Epithelial cell of alveolus of lung (primary cell): ENCODE data around the gene NSMCE1. TPM values are rescaled to one million over a fixed set of nuclear protein-coding genes. Genes with fewer than 3 reads are reported as not detected.

Experiments
- total RNA-seq: library from RNA; depleted of rRNA; stranded (reverse); fragments of >200 nt; gene quantifications from 2 replicates; pipeline ENCODE4 v1.2.1, GENCODE V29; 2015

NSMCE1 gene, protein sequence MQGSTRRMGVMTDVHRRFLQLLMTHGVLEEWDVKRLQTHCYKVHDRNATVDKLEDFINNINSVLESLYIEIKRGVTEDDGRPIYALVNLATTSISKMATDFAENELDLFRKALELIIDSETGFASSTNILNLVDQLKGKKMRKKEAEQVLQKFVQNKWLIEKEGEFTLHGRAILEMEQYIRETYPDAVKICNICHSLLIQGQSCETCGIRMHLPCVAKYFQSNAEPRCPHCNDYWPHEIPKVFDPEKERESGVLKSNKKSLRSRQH
- total RNA-seq = 87.1 and 99.7 TPM in 2 replicates

DNA sequence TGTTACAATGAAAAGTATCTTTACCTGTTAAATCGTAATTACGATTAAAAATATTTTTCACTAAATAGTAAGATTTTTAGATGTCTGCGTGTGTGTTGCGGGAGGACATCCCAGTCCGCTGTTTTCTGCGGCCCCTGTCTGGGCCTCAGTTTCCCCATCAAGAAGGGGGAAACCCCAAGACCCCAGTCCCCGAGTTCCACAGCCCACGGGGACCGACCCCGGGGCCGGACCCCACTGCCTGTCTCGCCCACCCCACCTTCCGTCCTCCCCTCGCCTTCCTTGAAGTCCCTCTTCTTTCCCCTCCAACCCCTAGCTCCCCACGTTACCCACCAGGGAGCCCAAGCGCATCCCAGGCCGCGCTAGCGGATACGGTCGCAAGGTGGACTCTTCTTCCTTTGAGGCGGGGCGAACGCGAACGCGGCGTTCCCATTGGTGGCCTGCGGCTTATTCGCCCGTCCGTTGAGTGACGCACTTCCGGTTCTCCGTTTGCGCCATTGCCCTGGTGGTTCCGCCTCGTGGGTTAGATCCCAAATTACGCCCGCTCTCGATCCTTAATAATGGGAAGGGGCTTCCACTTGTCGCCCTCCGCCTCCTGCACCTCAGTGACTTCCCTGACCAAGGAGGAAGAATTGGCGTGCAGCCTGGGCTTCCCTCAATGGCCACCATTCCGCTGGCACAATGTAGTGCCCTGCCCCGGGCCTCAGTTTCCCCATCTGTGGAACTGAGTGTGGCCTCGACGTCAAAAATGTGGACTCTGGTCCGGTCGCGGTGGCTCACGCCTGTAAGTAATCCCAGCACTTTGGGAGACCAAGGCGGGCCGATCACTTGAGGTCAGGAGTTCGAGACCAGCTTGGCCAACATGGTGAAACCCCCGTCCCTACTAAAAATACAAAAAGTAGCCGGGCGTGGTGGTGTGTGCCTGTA is at the start of gene NSMCE1:
Gene NSMCE1, minus strand, starts transcription at position 397 of the 924 bp plus-strand sequence. CDS start 11,202 bp downstream, outside the sequence.

DNA sequence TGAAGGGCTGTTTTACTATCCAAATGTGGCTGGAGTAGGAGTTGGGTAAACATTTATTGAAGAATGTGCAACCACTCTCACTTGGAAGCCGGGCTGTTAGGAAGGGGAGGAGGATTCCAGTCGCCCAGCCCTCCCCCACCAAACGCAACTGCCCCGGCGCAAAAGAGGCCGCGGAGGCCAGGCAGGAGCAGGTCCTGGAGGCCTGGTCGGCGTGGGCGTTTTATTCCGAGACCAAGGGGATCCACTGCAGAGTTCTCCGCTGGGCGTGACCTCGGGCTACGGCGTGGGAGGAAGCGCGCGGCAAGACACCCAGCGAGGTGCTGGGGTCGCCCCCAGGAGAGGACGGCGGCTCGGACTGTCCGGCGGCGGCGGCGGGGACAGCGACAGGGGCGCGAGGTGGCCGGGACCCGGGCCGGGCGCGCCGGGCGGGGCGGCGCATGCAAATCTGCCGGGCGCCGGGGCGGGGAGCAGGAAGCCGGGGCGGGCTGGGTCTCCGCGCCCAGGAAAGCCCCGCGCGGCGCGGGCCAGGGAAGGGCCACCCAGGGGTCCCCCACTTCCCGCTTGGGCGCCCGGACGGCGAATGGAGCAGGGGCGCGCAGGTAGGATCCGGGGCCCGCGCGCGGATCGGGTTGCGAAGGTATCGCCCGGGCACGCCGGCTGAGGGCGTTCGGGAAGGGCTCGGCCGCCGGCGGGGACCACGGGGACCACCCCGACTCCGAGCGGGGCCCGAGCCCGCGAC is 45.0 kb upstream of the NSMCE1 start, which contains the start of gene IL4R:
Gene IL4R, plus strand, starts transcription at position 553 of the 739 bp plus-strand sequence. CDS start 26,230 bp downstream, outside the sequence.

DNA sequence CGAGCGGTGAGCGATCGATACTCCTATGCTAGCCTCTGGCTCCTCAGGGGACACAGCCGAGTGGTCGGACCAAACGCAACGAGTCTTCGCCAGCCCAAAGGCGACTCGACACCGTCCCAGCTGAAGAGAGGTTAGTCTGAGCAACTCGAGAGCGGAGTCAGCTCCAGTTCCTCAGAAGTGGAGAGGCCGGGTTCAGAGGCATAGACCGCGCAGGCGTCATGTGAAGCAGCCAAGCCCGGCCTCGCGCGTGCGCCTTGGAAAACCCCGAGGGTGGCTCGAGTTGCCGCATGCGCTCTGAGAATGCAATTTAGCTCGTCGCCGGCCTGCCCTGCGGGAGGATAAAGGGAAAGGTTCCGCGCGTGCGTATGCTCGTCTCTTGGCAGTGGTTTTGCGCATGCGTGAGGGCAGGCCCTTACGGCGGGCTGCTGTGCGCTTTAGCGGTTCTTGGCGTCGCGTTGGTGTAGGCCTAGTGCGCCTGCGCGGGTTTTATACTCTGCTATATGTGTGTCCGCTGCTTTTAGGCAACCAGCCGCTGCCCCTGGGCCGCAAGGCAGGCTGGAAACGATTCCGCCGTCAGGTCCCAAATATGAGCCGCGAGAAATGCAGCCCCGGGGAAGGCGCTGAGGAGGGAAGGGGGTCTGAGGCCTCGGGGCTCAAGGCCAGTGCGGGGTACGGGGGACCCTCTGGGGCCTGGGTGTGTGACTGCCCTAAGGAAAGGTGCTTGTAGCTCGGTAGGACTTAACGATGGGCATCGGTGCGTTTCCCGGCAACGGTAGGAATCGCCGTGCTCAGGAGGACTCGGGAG is 64.9 kb downstream of the NSMCE1 start, which contains the start of gene KDM8:
Gene KDM8, plus strand, starts transcription at position 20 of the 805 bp plus-strand sequence. CDS start 6,598 bp downstream, outside the sequence.

Other genes starting within 250 kb of the NSMCE1 start
- gene C16orf82, start 201.8 kb downstream of the NSMCE1 start, total RNA-seq = not detected in 2 replicates
- gene KDM8, start 65.2 kb downstream of the NSMCE1 start, total RNA-seq = 5.4 and 5.7 TPM in 2 replicates
- gene IL4R, start 45.2 kb upstream of the NSMCE1 start, total RNA-seq = 55.4 and 56.1 TPM in 2 replicates
- gene IL21R, start 133.4 kb upstream of the NSMCE1 start, total RNA-seq = 4.3 and 14.4 TPM in 2 replicates